GM21619 (cell line): ENCODE measurements around the gene EMC10.

Experiments used
- ATAC-seq: cut with Tn5 transposase; IDR thresholded peaks from one replicate; pipeline ENCODE4 v1.9.1; 2021; ENCODE audit not compliant: unreplicated experiment

EMC10 gene

GRCh38 chr19:50477751-50478515 lies 1.6 kb downstream of the EMC10 start:
- no peak for ATAC-seq

DNA sequence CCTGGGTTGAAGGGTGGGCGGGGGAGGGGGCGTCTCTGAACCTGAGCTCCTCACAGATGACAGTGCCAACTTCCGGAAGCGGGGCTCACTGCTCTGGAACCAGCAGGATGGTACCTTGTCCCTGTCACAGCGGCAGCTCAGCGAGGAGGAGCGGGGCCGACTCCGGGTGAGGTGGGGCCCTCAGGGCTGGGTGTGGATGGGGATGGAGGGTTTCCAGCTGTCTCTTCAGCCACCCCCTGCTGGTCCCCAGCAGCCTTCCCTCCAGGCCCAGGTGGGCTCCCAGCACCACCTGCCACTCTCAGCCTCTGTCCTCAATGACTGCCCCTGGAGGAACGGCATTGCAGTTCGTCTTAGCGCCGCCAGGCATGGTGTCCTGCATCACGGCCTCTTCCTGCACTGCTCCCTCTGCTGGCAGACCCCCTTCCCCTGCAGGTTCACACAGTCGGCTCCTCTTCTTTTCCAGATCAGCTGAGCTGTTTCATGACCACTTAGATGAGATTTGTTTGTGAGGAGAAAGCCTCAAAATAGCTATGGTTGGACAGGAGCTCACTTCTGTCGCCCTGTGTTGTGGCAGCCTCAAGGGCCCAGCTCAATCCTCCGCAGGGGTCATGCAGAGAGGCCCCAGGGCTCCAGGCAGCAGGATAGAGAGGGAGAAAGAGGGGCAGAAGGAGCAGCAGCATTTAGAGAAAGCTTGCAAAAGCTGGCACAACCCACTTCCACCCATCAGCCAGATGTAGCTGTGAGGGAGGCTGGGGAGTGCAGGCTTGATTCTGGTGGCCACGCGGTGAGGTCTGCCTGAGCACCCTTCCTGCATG lies 2.8 kb downstream of the EMC10 start:
- no peak for ATAC-seq

DNA sequence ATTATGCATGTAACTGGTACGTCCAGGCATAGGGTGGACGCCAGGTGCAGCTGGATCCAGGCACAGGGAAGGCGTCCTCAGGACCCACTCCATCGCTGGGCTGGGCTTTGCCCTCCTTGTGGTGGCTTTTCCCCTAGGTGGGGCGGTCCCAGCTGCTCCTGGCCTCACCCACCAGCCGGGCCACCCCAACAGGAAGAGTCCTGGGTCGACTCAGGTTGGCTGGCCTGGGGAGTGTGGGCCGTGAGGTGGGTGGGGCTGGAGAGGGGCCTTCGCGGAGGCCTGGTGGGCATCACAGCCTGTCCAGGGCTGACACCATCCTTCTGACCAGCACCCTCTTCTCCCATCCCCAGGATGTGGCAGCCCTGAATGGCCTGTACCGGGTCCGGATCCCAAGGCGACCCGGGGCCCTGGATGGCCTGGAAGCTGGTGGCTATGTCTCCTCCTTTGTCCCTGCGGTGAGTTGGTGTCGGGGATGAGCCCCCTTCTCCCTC lies 3.5 kb downstream of the EMC10 start:
- ATAC-seq: no peak

- no peak for ATAC-seq
Measured at GRCh38 chr19:50480281-50481111, 4.2 kb downstream of the EMC10 start.

DNA sequence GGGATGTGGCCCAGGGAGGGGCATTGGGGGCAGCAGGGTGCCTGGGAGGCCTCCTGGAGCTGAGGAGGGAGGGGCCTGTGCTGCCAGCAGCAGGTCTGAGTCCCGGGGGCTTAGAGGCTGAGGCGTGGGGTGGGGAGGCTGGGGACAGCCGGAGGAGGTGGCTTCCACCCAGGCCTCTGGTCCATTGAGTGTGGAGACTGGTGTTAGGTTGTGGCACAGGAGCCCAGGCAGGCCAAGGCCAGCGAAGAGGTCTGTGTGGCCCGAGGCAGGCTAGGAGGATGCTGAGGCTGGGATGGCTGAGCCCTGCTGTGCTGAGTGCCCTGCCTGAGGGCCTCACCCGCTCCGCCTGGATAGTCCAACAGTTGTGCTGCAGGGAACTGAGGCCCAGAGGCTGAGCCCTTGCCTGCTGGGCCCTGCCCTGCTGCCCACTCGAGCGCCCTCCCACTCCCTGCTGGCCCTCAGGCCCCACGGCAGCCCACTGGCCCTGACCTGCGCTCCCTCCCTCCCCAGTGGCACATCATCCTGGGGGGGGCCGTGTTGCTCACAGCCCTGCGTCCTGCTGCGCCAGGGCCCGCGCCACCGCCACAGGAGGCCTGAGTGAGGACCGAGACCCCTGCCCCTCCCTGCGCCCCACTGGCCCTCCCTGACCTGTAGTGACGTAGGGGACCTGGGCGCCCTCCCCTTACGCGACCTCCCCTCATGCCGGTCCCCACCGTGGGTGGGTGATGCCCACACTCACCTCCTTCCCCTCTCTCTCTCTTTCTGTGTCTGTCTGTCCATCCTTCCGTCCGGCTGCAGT lies 5.2 kb downstream of the EMC10 start:
- no peak for ATAC-seq

DNA sequence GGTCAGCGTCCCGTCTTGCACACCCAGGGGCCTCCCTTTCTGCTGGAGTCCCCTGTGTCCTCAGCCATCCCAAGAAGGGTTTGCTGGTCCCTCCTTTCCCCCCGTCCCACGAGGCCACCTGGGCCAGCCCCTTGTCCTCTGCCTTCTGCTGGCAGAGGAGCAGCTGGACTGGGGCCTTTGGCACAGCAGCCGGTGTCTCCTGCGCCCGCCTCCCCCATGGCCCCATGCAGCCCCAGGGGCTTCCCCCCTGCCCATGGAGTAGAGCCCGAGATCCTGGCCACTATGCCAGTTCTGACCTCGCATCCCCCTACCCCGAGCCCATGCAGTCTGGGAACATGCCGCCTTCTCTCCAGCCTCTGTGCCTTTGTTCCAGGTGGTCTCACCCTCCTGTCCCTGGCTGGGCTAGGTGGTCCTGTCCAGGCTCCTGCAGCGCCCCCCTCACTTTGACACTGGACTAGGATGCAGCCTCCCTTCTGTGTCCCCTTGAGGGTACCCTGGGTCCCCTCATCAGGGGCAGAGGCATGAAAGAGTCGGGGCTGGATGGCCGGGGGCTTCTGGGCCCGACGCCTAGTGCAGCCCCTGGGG lies 6.1 kb downstream of the EMC10 start:
- ATAC-seq: no peak

GRCh38 chr19:50482916-50483315 lies 6.6 kb downstream of the EMC10 start:
- no peak for ATAC-seq

GRCh38 chr19:50485284-50485955 lies 9.1 kb downstream of the EMC10 start:
- ATAC-seq: no peak

DNA sequence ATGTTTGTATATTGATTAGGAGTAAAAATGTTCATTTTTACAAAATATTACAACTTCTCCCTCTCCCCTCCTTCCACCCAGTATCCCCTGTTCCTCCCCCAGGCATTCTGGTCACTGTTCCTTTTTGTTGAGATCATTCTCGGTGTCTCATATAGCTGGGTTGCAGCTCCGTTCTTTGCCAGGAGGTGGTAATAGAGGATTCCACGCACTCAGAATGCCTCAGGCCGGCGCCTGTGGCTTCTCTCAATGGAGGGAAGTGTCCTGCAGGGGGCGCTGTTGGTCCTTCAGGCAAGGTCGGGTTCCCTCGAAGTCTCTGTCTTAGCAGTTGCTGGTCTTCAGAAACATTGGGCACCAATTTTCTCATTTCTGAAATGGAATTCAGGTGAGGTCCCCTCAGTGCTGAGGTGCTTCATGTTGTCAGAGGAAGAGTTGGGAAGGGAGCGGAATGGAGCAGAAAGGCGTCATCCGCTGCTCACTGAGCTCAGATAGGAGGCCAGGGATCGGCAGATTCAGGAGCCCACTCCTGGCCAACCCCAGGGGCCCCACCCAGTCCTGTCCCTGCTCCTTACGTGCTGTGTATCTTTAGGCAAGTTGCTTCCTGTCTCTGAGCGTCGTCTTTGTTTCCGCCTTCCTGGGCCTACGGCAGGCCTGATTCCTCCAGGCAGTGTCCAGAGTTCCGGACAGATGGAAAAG lies 10.7 kb downstream of the EMC10 start:
- no peak for ATAC-seq

DNA sequence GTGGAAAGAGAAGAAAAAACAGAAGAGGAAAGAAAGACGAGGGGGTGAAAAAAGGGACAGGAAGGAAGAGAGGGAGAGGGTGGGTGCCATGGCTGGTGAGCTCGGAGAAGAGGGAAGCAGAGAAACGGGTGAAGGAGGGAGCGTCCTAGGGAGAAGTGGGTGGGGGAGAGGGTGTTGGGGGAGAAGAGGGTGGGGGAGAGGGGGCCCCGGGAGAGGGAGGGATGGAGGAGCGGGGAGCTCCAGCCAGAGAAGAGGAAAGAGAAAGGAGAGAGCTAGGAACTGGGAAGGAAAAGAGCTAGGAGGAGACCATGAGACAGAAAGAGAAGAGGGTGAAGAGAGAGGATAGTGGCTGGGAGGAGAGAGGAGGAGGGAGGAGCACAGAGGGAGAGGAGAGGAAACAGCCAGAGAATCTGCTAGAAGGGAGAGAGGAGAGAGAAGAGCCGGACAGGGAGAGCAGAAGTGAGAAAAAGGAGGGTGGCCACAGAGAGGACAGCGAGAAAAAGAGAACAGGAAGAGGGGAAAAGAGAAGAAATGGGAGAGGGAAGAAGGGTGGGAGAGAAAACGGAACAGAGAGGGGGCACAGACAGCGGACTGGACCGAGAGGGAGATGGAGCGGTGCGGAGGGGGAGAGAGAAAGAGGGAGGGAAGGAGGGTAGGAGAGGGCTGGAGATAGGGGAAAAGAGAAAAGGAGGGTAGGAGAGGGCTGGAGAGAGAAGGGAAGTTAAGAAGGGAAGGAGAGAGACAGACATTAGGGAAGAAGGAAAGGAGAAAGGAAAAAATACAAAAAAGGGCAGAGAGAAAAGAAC lies 12.3 kb downstream of the EMC10 start:
- no peak for ATAC-seq

DNA sequence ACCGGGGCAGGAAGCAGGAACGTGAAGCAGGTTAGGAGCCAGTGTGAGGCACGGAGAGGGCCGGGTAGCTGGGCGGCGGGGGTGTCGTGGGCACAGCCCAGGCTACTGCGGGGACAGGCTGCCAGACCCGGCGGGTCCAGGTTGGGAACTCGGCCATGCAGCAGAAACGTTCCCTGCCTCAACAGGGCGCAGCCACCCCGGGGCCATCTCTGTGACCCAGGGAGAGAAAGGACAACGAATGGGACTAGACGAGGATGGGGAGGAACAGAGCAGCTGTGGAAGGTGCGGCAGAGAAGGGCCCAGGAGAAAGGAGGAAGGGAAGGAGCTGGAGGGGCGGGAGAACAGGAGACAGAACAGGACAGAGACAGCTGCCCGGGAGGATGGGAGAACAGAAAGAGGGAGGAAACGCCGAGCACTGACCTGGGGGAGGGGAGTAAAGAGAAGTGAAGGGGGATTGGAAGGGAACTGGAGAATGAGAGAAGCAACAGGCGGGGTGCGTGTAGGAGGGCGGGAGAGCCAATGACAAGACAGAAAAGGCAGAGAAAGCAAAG lies 13.2 kb downstream of the EMC10 start:
- no peak for ATAC-seq

GRCh38 chr19:50490411-50490811 lies 14.1 kb downstream of the EMC10 start:
- no peak for ATAC-seq

GRCh38 chr19:50490991-50491472 lies 14.7 kb downstream of the EMC10 start:
- no peak for ATAC-seq

DNA sequence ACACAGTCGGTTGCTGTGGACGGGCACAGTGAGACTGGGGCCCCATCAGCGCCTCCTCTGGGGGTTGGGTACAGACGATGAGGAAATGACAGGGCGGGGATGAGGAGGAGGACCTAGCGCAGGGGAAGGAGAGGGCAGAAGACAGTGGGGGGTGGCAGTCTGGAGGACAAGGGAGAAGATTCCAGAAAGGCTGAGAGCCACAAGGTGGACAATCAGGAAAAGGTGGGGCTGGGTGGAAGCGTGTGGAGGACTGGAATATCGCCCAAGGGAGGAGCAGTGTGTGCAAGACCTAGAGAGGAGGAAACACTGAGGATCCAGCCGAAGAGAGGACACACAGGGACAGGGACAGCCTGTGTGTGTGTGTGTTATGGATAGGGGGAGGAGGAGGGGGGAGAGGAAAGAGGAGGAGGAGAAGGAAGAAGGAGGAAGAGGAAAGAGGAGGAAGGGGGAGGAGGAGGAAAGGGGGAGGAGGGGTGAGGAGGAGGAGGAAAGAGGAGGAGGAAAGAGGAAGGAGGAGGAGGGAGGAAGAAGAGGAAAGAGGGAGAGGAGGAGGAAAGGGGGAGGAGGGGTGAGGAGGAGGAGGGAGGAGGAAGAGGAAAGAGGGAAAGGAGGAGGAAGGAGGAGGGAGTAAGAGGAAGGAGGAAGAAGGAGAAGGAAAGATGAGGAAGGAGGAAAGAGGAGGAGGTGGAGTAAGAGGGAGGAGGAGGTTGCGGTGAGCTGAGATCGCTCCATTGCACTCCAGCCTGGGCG lies 16.2 kb downstream of the EMC10 start:
- no peak for ATAC-seq

GRCh38 chr19:50493171-50493570 lies 16.9 kb downstream of the EMC10 start:
- ATAC-seq: no peak

GRCh38 chr19:50494186-50495019 lies 18.1 kb downstream of the EMC10 start:
- ATAC-seq: no peak
